Uterus (tissue), 2 donors: ENCODE measurements around the gene TPM4.

Experiments
- POLR2A ChIP-seq, 2 donors: fragments of 450-650 bp; IDR thresholded peaks; one replicate each; pipeline ENCODE4 v1.6.1; 2016; ENCODE audit warnings: antibody characterized with exemption in 2 of 2, mild to moderate bottlenecking in 1 of 2, moderate library complexity in 1 of 2
- TF ChIP-seq, protein P1 (sequence below), 4 experiments: fragments of 200-600 bp in 2 of 4; fragments of 450-650 bp in 2 of 4; sonication (generic) in 2 of 4; IDR thresholded peaks; one replicate each; pipeline ENCODE4 v1.5.1; 2016 to 2019; ENCODE audit warnings: antibody characterized with exemption in 4 of 4, mild to moderate bottlenecking in 2 of 4, moderate library complexity in 1 of 4

DNA sequence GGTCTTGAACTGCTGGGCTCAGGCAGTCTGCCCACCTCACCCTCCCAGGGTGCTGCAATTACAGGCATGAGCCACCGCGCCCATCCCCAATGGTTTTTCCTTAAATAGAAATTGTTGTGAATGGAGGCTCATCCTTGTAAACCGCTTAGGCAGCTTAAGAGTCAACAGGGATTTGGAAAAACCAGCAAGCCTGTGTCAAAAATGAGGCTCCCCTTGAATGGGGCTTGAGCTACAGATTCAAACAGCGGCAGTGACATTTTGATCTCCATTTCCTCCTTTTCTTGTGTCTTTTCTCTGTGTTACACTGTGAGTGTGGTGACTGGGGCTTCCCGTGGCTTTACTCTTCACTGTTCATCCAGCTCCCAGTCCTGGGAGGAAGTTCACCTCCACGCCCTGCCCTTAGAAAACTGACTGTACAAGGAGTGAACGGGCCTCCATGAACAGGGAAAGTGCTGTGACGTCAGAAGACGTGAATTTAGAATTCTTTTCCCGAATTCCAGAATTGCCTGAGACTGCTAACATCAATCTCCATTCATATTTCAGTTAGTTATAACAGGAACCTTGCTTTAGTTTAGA lies 20.1 kb downstream of the TPM4 start:
- TF ChIP-seq, protein P1, sequence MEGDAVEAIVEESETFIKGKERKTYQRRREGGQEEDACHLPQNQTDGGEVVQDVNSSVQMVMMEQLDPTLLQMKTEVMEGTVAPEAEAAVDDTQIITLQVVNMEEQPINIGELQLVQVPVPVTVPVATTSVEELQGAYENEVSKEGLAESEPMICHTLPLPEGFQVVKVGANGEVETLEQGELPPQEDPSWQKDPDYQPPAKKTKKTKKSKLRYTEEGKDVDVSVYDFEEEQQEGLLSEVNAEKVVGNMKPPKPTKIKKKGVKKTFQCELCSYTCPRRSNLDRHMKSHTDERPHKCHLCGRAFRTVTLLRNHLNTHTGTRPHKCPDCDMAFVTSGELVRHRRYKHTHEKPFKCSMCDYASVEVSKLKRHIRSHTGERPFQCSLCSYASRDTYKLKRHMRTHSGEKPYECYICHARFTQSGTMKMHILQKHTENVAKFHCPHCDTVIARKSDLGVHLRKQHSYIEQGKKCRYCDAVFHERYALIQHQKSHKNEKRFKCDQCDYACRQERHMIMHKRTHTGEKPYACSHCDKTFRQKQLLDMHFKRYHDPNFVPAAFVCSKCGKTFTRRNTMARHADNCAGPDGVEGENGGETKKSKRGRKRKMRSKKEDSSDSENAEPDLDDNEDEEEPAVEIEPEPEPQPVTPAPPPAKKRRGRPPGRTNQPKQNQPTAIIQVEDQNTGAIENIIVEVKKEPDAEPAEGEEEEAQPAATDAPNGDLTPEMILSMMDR (IDR thresholded peaks at IDR 0.05) = no peak
- TF ChIP-seq POLR2A (IDR thresholded peaks at IDR 0.05) = no peak
